GM21825 (cell line): Measurements from ENCODE around the gene NFE2L2.
A peak's percentile ranks its signal among the peaks of the same experiment; 100 is the strongest.
"Not testable (repeated sequence)": the region's sequence is repeated elsewhere in the genome, so short reads cannot be mapped to it uniquely, and the experiment has no call there.

Experiments
- ATAC-seq: cut with Tn5 transposase; IDR thresholded peaks from one replicate; pipeline ENCODE4 v1.9.1; 2021; ENCODE audit warnings: mild to moderate bottlenecking, moderate library complexity; ENCODE audit not compliant: unreplicated experiment

NFE2L2 gene

GRCh38 chr2:177239932-177240630 is 24.4 kb downstream of the NFE2L2 start:
- peak; percentile 82 for ATAC-seq

GRCh38 chr2:177239053-177239452 is 25.5 kb downstream of the NFE2L2 start:
- ATAC-seq, result no peak

DNA sequence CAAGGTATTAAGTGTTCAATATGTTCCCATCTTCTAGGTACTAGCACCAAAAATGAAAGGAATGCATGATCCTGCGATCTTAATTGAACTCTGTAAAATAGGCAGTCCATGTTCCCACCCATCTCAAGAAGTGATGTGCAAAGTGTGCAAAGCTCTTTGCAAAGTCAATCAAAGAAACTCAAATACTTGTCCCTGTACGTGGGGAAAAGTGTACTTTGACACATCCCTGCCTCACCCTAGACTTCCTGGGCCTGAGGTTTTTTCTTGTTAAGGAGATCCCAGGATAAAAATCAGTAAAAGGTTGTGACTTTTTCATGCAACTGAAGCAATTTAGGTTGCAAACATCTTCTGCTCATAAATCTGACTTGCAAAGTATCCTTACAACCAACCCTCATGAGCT is 26.6 kb downstream of the NFE2L2 start:
- no peak for ATAC-seq

DNA sequence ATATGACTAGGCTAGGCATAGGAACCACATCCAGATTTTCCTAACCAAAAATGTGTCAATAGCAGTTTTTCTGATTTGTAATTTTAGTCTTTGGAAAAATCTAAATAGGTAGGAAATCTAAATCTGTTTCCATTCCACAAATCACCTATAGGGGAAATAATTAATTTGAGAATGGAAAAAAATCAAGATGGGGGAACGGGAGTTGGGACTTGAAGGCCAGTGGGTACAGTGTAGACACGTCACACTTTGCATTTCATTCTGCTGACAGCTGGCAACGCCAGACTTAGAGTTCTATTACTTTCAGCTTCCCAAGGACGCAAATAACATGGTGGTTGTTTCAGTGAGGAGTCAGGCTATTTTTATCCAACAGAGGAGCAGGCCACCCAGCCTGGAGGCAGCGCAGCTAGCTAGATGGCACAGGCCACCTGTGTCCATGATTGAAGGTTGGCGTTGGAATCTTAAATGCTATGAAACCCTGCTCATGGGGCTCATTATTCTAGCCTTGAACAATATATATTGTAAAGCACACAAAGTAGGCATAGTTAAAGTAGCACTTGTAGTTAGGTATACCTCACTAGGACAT is 28.6 kb downstream of the NFE2L2 start:
- no peak for ATAC-seq

- no peak for ATAC-seq
Measured at GRCh38 chr2:177234267-177234666, 30.3 kb downstream of the NFE2L2 start.

DNA sequence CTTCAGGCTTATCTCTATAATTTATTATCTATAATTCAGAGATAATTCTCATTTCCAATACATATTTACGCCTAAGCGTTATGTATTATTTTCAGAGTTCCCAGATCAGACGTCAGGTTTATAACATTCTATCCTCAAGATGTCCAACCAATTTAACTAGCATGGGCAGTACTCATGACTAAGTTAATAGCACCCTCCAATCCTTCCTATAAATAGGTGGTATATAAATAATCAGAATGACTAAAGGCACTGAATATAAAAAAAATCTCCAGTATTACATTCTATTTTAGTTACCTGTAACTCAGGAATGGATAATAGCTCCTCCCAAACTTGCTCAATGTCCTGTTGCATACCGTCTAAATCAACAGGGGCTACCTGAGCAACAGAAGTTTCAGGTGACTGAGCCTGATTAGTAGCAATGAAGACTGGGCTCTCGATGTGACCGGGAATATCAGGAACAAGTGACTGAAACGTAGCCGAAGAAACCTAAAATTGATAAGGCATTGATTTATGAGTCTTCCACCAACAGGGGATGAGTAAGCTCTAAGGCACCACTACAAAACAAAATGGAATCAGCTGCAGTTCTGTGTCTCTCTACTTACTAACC is 32.3 kb downstream of the NFE2L2 start:
- ATAC-seq, result no peak

DNA sequence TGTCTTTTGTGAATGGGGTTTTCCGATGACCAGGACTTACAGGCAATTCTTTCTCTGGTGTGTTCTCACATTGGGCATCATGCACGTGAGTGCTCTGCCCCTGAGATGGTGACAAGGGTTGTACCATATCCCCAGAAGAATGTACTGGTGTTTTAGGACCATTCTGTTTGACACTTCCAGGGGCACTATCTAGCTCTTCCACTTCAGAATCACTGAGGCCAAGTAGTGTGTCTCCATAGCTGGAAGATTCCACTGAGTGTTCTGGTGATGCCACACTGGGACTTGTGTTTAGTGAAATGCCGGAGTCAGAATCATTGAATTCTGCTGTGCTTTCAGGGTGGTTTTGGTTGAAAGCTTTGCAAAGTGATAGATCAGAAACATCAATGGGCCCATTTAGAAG is 33.3 kb downstream of the NFE2L2 start:
- no peak for ATAC-seq

- ATAC-seq, result no peak
Measured at GRCh38 chr2:177229442-177230242, 34.9 kb downstream of the NFE2L2 start.

GRCh38 chr2:177225965-177226360 is 38.6 kb downstream of the NFE2L2 start:
- no peak for ATAC-seq

DNA sequence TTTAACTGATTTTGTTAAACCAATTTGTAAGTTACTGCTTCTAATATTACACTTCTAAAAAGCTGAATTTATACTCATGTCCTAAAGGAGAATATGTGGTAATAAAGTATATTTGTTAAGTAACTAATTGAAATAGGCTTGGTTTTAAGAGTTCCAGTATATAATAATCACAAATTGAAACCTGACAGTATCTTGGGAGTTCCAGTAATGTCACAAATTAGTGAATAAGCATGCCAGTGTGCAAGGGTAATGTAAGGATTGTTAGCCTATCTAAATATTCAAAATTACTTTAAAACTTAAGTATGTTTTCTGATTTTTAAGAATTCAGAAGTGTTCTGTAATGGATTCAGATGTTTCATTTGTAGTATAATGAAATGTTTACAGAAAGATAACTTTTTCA is 41.1 kb downstream of the NFE2L2 start:
- not testable (repeated sequence) for ATAC-seq

GRCh38 chr2:177221970-177222369 is 42.6 kb downstream of the NFE2L2 start:
- ATAC-seq, result no peak

DNA sequence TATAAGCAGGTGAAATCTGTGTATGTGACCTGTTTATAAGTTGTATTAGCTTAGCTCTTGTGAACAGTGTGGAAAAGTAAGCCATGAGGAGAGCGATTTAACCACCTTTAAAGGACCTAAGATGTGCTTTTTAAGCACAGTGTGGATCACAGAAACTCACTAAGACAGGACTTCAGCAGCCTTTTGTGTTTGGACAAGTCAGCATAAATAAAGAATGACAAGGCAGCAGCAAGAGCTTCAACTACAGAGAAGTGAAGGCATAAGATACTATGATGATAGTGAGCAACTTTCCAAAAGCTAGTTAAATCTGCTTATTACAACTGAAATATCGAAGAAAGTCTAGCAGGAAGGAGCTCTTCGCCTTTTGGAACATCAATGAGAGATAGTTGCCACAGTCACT is 43.0 kb downstream of the NFE2L2 start:
- ATAC-seq, result no peak

DNA sequence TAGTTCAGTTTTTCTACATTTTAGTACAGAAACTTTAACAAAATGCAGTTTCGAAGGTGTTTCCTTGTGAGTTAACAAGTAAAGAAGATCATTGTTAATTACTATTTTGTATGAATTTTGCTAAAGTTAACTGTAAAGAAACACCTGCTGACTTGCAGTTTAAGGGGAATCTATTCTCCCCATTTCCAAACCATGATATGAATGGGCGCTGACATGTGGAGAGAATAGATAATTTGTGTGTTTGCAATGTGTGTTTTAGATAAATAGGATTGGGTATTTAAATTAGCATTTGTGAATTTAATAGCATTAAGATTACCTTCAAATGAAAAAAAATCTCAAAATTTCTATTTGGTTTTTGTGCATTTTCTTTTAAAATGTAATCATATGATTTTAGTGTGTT is 44.7 kb downstream of the NFE2L2 start:
- ATAC-seq, result not testable (repeated sequence)

- ATAC-seq, result no peak
Measured at GRCh38 chr2:177217247-177217843, 47.2 kb downstream of the NFE2L2 start.

DNA sequence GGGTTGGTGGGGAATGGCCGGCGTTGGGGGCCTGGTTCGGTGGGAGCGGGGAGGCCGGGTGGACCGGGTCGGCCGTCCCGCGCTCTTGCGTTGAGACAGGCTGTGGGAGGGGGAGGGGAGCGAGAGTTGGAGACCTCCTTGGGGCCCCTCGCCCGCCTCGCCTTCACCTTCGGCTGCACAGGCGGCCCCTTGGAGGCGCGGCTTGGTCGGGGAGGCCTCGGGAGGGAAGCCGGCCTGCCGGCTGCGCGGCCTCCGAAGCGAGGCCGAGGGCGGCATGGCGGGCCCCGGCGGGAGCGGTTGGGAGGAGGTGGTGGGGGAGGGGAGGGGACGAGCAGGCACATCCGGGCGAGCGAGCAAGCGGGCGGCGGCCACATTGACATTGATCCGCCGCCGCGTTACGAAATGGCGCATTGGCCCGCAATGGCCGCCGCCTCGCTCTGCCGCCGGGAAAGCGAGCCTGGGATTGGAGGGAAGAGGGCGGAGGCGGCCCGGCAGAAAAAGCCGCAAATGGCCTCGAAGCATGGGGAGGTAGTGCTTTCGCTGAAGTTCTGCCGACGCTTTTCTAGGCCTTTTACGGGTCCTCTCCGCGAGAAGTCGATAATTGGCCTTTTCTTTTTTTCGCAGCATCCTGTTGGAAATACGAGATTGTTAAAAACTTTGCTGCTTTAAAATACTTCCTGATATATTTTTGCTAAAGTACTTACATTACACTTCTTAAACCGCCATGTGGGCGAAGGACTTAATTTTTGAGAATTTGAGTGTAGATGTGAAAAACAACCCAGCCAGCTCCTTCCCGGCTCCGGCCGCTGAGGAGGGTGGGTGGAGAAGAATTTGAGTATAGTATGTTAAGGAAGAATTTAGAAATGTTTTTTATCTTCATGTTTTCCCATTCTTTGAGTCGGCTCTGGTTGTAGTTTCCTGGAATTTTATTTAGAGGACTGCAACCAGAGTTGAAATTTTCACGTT is 51.4 kb downstream of the NFE2L2 start:
- ATAC-seq, result peak; percentile 50

DNA sequence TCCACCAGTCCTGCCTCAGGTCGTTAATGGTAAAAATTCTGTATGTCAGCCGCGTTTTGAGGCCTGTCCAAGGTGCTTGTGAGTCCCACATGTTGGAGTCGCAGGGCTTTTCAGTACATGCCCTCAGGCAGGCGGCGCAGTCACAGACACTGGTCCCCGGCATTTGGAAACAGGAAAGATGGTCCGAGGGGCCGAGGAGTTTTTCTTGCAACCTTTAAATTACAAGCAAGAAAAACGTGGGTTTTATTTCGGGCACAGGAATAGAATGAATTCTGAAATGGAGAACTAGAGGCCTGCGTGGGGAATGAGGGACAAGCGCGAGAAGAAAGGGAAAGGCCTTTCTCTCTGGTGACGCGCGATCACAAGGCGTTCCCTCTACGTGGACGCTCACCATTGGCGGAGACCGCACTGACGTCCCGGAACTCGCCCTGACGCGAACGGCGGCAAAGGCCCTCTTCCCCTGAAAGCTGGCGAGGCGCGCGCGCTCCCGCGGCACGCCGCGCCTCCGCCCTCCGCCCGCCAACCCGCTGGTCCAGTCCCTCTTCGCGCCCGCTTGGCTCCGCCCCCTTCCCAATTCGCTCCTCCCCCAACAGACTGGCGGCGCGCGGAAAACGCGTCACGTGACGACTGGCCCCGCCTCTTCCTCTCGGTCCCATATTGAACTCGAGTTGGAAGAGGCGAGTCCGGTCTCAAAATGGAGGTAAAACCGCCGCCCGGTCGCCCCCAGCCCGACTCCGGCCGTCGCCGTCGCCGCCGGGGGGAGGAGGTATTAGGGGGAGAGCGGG is 52.2 kb downstream of the NFE2L2 start, which contains the start of gene HNRNPA3:
HNRNPA3 (plus strand) TSS at position 689 of the 785 bp plus-strand sequence; CDS start at position 695, 6 bp downstream.
- peak; percentile 92 for ATAC-seq

- no peak for ATAC-seq
Measured at GRCh38 chr2:177211576-177212105, 52.9 kb downstream of the NFE2L2 start.

DNA sequence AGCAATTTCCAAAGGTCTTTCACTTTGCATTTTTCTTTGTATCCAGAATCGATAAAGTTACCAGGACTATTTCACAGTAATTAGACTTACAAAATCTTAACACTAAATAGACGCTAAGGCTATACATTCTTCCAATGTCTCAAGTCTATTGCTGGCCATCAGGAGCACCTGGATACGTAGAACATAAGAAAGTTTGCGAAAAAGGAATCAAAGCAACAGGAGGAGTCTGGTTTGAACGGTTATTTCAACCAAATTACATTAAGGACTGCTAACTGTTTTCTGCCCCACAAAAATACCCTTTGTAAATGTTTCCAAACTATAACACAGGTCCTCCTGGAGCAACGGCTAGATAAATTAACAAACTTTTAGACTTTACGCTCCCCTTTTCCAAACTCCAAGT is 53.4 kb downstream of the NFE2L2 start:
- no peak for ATAC-seq

GRCh38 chr2:177207101-177207500 is 57.4 kb downstream of the NFE2L2 start:
- peak; percentile 50 for ATAC-seq
